Activated gamma-delta T cell treated with Interleukin-2 at 50 U/mL for 16 hours (primary cell): ENCODE measurements around the gene RBM15.

Source experiments
- DNase-seq: peaks from one replicate; pipeline ENCODE4 v3.0.0-alpha.2; 2020

Gene RBM15

GRCh38 chr1:110321846-110322245 is 17.3 kb upstream of the RBM15 start:
- no peak for DNase-seq

- DNase-seq: no peak
Observed at GRCh38 chr1:110324667-110325066, 14.5 kb upstream of the RBM15 start.

GRCh38 chr1:110326826-110327225 is 12.4 kb upstream of the RBM15 start:
- no peak for DNase-seq

- no peak for DNase-seq
Observed at GRCh38 chr1:110328274-110328673, 10.9 kb upstream of the RBM15 start.

- DNase-seq: no peak
Observed at GRCh38 chr1:110328700-110329099, 10.5 kb upstream of the RBM15 start.

- DNase-seq: no peak
Observed at GRCh38 chr1:110335265-110335664, 3.9 kb upstream of the RBM15 start.

- DNase-seq: no peak
Observed at GRCh38 chr1:110336300-110337039, 2.7 kb upstream of the RBM15 start.

- DNase-seq: peak; percentile 19
Observed at GRCh38 chr1:110337704-110338308, 1.4 kb upstream of the RBM15 start.

GRCh38 chr1:110338309-110338885 is 780 bp upstream of the RBM15 start:
- peak; percentile 92 for DNase-seq

- peak; percentile 43 for DNase-seq
Observed at GRCh38 chr1:110339407-110340206, 430 bp downstream of the RBM15 start.

- DNase-seq: no peak
Observed at GRCh38 chr1:110340207-110340468, 961 bp downstream of the RBM15 start.

GRCh38 chr1:110341146-110341871 is 2.1 kb downstream of the RBM15 start:
- DNase-seq: no peak

- DNase-seq: no peak
Observed at GRCh38 chr1:110341872-110342331, 2.7 kb downstream of the RBM15 start.

GRCh38 chr1:110343249-110343648 is 4.1 kb downstream of the RBM15 start:
- no peak for DNase-seq

GRCh38 chr1:110344152-110344551 is 5.0 kb downstream of the RBM15 start:
- no peak for DNase-seq

GRCh38 chr1:110345480-110345879 is 6.3 kb downstream of the RBM15 start:
- no peak for DNase-seq

- DNase-seq: no peak
Observed at GRCh38 chr1:110346690-110347089, 7.5 kb downstream of the RBM15 start.

- no peak for DNase-seq
Observed at GRCh38 chr1:110347182-110347893, 8.2 kb downstream of the RBM15 start.

- DNase-seq: no peak
Observed at GRCh38 chr1:110348050-110348449, 8.9 kb downstream of the RBM15 start.

- no peak for DNase-seq
Observed at GRCh38 chr1:110348771-110349170, 9.6 kb downstream of the RBM15 start.

GRCh38 chr1:110350360-110350759 is 11.2 kb downstream of the RBM15 start:
- DNase-seq: no peak

- no peak for DNase-seq
Observed at GRCh38 chr1:110355321-110355720, 16.1 kb downstream of the RBM15 start.
